PC-3 (cell line): ENCODE results near the gene MAP3K8.

Experiments
- CTCF ChIP-seq: fragments of 300-600 bp; sonication (generic); conservative IDR thresholded peaks from 2 replicates; pipeline ENCODE4 v1.5.1; 2017; ENCODE audit warnings: antibody characterized with exemption, low read depth, mild to moderate bottlenecking, low read length
- EZH2 ChIP-seq: fragments of 300-600 bp; sonication (generic); IDR thresholded peaks from one replicate; pipeline ENCODE4 v1.6.1; 2017; ENCODE audit warnings: antibody characterized with exemption, mild to moderate bottlenecking, low read length; ENCODE audit not compliant: unreplicated experiment

- TF ChIP-seq CTCF, result no peak
- TF ChIP-seq EZH2, result no peak
Observed at GRCh38 chr10:30439931-30440330, 5.9 kb downstream of the MAP3K8 start.
